SK-N-SH treated with all-trans-retinoic acid at 6 μM for 48 hours (cell line): ENCODE results near the gene GRAP2.

Experiments
- ATAC-seq: fragments of 200-7000 bp; cut with Tn5 transposase; 3 replicates; pipeline ENCODE4 v1.9.1; 2020; ENCODE audit warnings: mild to moderate bottlenecking, moderate library complexity
- ARNTL ChIP-seq: fragments of 450-650 bp; formaldehyde crosslinking; IDR thresholded peaks from 2 replicates; pipeline ENCODE4 v1.5.0; 2020; ENCODE audit warnings: low read depth, mild to moderate bottlenecking, moderate library complexity, borderline replicate concordance
- BACH2 ChIP-seq: fragments of 250-450 bp; sonication (Bioruptor Pico); IDR thresholded peaks from 2 replicates; pipeline ENCODE4 v1.9.0; 2021; ENCODE audit warnings: mild to moderate bottlenecking, borderline replicate concordance
- ISL1 ChIP-seq: fragments of 250-450 bp; sonication (Bioruptor Pico); IDR thresholded peaks from 2 replicates; pipeline ENCODE4 v2.1.2; 2022; ENCODE audit warnings: mild to moderate bottlenecking, moderate library complexity
- OSR1 ChIP-seq: fragments of 250-450 bp; sonication (Bioruptor Pico); IDR thresholded peaks from 2 replicates; pipeline ENCODE4 v1.8.0; 2022; ENCODE audit warnings: moderate library complexity, mild to moderate bottlenecking, inconsistent platforms
- RARB ChIP-seq: fragments of 250-450 bp; sonication (Bioruptor Pico); IDR thresholded peaks from 2 replicates; pipeline ENCODE4 v1.8.0; 2021; ENCODE audit warnings: mild to moderate bottlenecking, moderate library complexity
- SNAI2 ChIP-seq: fragments of 250-450 bp; sonication (Bioruptor Pico); IDR thresholded peaks from 2 replicates; pipeline ENCODE4 v1.5.0; 2020; ENCODE audit warnings: mild to moderate bottlenecking, moderate library complexity
- TCF4 ChIP-seq: fragments of 250-450 bp; sonication (Bioruptor Pico); IDR thresholded peaks from 2 replicates; pipeline ENCODE4 v1.8.0; 2021; ENCODE audit warnings: mild to moderate bottlenecking, moderate library complexity, borderline replicate concordance
- TOX ChIP-seq: fragments of 250-450 bp; sonication (Bioruptor Pico); IDR thresholded peaks from 2 replicates; pipeline ENCODE4 v1.8.0; 2021; ENCODE audit warnings: mild to moderate bottlenecking, moderate library complexity, borderline replicate concordance
- ZC3H10 ChIP-seq: fragments of 250-450 bp; sonication (Bioruptor Pico); IDR thresholded peaks from 2 replicates; pipeline ENCODE4 v1.5.1; 2021; ENCODE audit warnings: mild to moderate bottlenecking, moderate library complexity
- ZFP3 ChIP-seq: fragments of 250-450 bp; sonication (Bioruptor Pico); IDR thresholded peaks from 2 replicates; pipeline ENCODE4 v1.5.0; 2020; ENCODE audit warnings: mild to moderate bottlenecking, moderate library complexity
- ZFP30 ChIP-seq: fragments of 450-650 bp; formaldehyde crosslinking; IDR thresholded peaks from 2 replicates; pipeline ENCODE4 v1.5.0; 2022; ENCODE audit warnings: mild to moderate bottlenecking, moderate library complexity
- ZNF565 ChIP-seq: fragments of 450-650 bp; formaldehyde crosslinking; conservative IDR thresholded peaks from 2 replicates; pipeline ENCODE4 v1.5.0; 2020; ENCODE audit warnings: low read depth, mild to moderate bottlenecking, moderate library complexity
- ZNF70 ChIP-seq: fragments of 450-650 bp; formaldehyde crosslinking; IDR thresholded peaks from 2 replicates; pipeline ENCODE4 v1.5.0; 2020; ENCODE audit warnings: mild to moderate bottlenecking, moderate library complexity
- TF ChIP-seq, protein P1 (sequence below): fragments of 250-450 bp; sonication (Bioruptor Pico); IDR thresholded peaks from 2 replicates; pipeline ENCODE4 v1.5.0; 2020; ENCODE audit warnings: mild to moderate bottlenecking, moderate library complexity
- TF ChIP-seq, protein P2 (sequence below): fragments of 250-450 bp; sonication (Bioruptor Pico); IDR thresholded peaks from 2 replicates; pipeline ENCODE4 v1.5.1; 2021; ENCODE audit warnings: mild to moderate bottlenecking, moderate library complexity
- TF ChIP-seq, protein P3 (sequence below): fragments of 250-450 bp; sonication (Bioruptor Pico); IDR thresholded peaks from 2 replicates; pipeline ENCODE4 v1.8.0; 2021; ENCODE audit warnings: low read depth, mild to moderate bottlenecking, moderate library complexity, borderline replicate concordance
- TF ChIP-seq, protein P4 (sequence below): fragments of 250-450 bp; sonication (Bioruptor Pico); IDR thresholded peaks from 2 replicates; pipeline ENCODE4 v1.5.1; 2020; ENCODE audit warnings: low read depth, mild to moderate bottlenecking, moderate library complexity
- TF ChIP-seq, protein P5 (sequence below): fragments of 250-450 bp; sonication (Bioruptor Pico); IDR thresholded peaks from 2 replicates; pipeline ENCODE4 v1.8.0; 2020; ENCODE audit warnings: mild to moderate bottlenecking, moderate library complexity, borderline replicate concordance

GRAP2 gene

DNA sequence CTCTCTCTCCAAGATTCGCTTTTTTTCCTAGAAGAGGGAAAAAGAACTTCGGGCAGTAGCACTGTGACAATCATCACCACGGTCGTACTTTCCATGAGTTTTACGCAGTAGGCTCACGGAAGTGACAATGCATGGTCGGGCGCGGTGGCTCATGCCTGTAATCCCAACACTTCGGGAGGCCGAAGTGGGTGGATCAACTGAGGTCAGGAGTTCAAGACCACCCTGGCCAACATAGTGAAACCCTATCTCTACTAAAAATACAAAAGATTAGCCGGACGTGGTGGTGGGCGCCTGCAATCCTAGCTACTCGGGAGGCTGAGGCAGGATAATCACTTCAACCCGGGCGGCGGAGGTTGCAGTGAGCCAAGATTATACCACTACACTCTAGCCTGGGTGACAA lies 23.4 kb downstream of the GRAP2 start:
- no peak for ATAC-seq
- TF ChIP-seq ZNF70 (CRISPR knock-in tag) (no peak), ZNF565 (no peak), SNAI2 (no peak), ZFP30 (no peak)
- TF ChIP-seq, protein P1, sequence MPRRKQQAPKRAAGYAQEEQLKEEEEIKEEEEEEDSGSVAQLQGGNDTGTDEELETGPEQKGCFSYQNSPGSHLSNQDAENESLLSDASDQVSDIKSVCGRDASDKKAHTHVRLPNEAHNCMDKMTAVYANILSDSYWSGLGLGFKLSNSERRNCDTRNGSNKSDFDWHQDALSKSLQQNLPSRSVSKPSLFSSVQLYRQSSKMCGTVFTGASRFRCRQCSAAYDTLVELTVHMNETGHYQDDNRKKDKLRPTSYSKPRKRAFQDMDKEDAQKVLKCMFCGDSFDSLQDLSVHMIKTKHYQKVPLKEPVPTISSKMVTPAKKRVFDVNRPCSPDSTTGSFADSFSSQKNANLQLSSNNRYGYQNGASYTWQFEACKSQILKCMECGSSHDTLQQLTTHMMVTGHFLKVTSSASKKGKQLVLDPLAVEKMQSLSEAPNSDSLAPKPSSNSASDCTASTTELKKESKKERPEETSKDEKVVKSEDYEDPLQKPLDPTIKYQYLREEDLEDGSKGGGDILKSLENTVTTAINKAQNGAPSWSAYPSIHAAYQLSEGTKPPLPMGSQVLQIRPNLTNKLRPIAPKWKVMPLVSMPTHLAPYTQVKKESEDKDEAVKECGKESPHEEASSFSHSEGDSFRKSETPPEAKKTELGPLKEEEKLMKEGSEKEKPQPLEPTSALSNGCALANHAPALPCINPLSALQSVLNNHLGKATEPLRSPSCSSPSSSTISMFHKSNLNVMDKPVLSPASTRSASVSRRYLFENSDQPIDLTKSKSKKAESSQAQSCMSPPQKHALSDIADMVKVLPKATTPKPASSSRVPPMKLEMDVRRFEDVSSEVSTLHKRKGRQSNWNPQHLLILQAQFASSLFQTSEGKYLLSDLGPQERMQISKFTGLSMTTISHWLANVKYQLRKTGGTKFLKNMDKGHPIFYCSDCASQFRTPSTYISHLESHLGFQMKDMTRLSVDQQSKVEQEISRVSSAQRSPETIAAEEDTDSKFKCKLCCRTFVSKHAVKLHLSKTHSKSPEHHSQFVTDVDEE (CRISPR knock-in tag) = no peak

DNA sequence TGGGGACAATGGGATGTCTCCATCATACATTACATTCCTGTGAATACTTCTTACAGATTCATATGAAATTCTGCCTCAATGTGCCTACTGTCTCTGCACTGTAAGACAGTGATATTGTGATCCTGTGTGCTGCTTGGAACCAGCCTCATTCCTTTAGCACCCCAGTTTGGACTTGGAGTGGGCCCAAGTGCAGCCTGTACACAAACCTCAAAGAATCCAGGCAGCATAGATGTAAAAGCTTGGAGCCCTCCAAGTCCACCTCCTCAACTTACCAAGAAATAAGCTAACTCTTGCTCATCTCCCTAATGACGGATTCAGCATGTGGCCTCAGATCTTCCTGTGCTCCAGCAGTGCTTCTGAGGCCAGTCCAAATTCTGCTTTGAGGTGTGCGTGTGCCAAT lies 24.4 kb downstream of the GRAP2 start:
- TF ChIP-seq RARB (CRISPR knock-in tag) (no peak), ZC3H10 (CRISPR knock-in tag) (no peak), TCF4 (CRISPR knock-in tag) (no peak), TOX (no peak), ISL1 (CRISPR knock-in tag) (no peak), ARNTL (CRISPR knock-in tag) (no peak), OSR1 (no peak), ZFP30 (no peak), BACH2 (CRISPR knock-in tag) (no peak)
- TF ChIP-seq, protein P2, sequence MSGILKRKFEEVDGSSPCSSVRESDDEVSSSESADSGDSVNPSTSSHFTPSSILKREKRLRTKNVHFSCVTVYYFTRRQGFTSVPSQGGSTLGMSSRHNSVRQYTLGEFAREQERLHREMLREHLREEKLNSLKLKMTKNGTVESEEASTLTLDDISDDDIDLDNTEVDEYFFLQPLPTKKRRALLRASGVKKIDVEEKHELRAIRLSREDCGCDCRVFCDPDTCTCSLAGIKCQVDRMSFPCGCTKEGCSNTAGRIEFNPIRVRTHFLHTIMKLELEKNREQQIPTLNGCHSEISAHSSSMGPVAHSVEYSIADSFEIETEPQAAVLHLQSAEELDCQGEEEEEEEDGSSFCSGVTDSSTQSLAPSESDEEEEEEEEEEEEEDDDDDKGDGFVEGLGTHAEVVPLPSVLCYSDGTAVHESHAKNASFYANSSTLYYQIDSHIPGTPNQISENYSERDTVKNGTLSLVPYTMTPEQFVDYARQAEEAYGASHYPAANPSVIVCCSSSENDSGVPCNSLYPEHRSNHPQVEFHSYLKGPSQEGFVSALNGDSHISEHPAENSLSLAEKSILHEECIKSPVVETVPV = no peak
- TF ChIP-seq, protein P3, sequence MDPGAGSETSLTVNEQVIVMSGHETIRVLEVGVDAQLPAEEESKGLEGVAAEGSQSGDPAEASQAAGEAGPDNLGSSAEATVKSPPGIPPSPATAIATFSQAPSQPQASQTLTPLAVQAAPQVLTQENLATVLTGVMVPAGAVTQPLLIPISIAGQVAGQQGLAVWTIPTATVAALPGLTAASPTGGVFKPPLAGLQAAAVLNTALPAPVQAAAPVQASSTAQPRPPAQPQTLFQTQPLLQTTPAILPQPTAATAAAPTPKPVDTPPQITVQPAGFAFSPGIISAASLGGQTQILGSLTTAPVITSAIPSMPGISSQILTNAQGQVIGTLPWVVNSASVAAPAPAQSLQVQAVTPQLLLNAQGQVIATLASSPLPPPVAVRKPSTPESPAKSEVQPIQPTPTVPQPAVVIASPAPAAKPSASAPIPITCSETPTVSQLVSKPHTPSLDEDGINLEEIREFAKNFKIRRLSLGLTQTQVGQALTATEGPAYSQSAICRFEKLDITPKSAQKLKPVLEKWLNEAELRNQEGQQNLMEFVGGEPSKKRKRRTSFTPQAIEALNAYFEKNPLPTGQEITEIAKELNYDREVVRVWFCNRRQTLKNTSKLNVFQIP (CRISPR knock-in tag) = no peak
- TF ChIP-seq, protein P1 (CRISPR knock-in tag) = no peak
- TF ChIP-seq, protein P4, sequence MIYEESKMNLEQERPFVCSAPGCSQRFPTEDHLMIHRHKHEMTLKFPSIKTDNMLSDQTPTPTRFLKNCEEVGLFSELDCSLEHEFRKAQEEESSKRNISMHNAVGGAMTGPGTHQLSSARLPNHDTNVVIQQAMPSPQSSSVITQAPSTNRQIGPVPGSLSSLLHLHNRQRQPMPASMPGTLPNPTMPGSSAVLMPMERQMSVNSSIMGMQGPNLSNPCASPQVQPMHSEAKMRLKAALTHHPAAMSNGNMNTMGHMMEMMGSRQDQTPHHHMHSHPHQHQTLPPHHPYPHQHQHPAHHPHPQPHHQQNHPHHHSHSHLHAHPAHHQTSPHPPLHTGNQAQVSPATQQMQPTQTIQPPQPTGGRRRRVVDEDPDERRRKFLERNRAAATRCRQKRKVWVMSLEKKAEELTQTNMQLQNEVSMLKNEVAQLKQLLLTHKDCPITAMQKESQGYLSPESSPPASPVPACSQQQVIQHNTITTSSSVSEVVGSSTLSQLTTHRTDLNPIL (CRISPR knock-in tag) = no peak
- no peak for ATAC-seq

DNA sequence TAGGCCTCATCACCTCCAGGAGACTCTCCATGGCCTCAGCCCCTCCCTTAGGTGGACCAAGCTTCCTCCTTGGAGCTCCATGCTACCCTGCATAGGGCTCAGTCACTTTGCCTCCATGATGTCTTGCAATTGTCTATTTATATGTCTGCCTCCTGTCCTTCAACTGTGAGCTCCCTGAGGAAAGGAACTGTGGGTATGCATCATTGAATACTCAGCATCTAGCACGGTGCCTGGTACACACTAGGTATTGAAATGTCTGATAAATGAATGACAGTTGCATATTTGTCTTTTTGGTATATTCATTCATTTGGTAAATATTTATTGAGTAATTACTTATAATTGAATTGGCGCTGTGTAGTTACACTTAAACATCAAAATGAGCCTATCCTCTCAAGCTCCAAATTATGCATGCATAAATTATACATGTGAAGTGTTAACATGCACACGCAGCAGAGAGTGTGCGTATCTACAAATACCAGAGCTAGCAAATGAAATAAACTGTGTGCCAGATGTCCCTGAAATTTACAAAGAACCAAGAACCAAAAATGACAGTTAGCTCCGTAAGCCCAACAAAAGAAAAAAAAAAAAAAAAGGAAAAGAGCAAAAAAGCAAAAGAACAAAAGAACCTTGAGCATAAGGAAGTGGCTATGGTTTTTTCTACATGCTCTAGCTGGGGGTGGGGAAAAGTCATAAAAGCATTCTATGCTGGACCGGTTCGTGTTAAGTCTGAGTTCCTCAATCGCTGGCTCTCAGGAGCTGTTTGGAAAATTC lies 25.2 kb downstream of the GRAP2 start:
- ATAC-seq = no peak
- TF ChIP-seq, protein P5, sequence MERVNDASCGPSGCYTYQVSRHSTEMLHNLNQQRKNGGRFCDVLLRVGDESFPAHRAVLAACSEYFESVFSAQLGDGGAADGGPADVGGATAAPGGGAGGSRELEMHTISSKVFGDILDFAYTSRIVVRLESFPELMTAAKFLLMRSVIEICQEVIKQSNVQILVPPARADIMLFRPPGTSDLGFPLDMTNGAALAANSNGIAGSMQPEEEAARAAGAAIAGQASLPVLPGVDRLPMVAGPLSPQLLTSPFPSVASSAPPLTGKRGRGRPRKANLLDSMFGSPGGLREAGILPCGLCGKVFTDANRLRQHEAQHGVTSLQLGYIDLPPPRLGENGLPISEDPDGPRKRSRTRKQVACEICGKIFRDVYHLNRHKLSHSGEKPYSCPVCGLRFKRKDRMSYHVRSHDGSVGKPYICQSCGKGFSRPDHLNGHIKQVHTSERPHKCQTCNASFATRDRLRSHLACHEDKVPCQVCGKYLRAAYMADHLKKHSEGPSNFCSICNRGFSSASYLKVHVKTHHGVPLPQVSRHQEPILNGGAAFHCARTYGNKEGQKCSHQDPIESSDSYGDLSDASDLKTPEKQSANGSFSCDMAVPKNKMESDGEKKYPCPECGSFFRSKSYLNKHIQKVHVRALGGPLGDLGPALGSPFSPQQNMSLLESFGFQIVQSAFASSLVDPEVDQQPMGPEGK (CRISPR knock-in tag) = no peak
- no peak for TF ChIP-seq BACH2 (CRISPR knock-in tag)
- no peak for TF ChIP-seq ZFP3
- TF ChIP-seq SNAI2 = no peak
- no peak for TF ChIP-seq ZFP30
- no peak for TF ChIP-seq ZNF70 (CRISPR knock-in tag)
